HG03575 (cell line): ENCODE data around the gene PKIG.
"Not testable (repeated sequence)": the region's sequence is repeated elsewhere in the genome, so short reads cannot be mapped to it uniquely, and the experiment has no call there.

Experiments
- ATAC-seq: cut with Tn5 transposase; IDR thresholded peaks from one replicate; pipeline ENCODE4 v1.9.1; 2021; ENCODE audit not compliant: unreplicated experiment, insufficient number of reproducible peaks, low FRiP score; ENCODE audit errors: extremely low read depth

PKIG gene

GRCh38 chr20:44566811-44567210 lies 15.6 kb upstream of the PKIG start:
- no peak for ATAC-seq

- no peak for ATAC-seq
Measured at GRCh38 chr20:44570367-44570766, 12.0 kb upstream of the PKIG start.

DNA sequence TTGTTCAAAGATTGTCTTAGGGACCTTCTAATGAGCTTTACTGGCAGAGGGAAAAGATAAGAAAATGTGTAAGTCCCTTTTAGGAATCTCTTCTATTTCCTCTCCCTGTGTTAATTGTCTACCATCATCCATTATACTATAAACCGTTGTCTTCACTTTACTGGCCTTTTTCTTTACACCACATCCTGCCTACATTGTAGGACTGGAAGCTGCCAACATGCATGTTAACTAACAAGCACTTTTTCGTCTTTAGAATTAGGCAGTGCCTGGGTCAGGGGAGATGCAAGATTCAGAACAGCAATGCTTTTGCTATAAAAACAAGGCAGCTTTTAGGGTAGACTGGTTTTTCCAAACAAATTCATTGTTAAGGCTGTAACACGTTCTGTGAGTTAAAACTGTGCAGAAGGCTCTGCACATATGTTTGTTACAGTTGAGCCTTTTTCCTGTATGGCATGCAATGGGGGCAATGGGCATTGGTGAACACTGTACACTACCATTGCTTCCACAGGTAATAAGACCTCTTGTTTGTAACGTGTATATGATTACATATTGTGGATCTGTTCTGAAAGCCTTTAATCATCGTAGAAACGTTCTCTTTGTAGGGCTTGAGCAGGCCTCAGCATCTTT lies 10.9 kb upstream of the PKIG start:
- ATAC-seq: no peak

DNA sequence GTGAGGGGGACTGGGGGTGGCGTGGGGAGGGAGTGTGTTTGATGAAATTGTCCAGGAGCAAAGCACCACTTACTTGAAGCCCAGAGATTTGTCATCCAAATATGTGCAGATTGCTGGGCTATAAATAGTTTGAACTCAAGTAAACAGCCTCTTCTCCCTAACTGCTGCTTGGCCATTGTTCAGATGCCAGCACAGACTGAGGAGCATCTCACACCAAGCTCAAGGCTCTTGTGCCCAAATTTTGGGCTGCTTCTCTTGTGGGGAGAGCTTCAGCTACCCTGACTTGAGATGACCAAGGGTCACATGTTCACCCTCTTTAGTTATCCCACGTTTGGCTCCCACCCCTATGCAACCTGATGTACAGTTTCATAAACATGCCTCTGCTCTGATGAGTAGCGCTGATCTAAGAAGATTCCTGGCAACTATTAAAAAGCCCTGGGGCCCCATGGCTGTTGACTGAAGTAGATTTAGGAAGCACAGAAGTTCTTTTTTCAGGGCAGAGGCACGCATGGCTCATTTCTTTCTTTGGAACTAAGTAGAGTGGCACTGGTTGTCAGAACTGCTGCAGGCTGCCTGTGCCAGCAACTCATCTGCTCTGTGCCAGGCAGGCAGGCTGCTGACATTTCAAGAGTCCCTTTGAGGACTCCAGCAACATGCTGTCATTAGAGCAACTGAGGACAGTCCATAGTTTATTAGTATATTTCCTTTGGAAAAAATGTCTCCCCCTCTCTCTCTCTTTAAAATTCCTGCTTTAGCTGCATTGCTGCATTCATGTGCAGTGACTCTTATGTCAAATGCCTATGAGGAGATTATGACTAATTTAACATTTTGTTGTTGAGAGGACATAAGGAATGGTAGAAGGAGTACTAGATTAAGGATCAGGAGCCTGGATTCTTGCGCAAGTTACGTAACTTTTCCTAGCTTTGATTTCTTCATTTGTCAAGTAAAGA lies 9.6 kb upstream of the PKIG start:
- no peak for ATAC-seq

- no peak for ATAC-seq
Measured at GRCh38 chr20:44573501-44573869, 8.9 kb upstream of the PKIG start.

GRCh38 chr20:44574372-44574771 lies 8.0 kb upstream of the PKIG start:
- no peak for ATAC-seq

GRCh38 chr20:44576297-44576696 lies 6.1 kb upstream of the PKIG start:
- ATAC-seq: no peak

DNA sequence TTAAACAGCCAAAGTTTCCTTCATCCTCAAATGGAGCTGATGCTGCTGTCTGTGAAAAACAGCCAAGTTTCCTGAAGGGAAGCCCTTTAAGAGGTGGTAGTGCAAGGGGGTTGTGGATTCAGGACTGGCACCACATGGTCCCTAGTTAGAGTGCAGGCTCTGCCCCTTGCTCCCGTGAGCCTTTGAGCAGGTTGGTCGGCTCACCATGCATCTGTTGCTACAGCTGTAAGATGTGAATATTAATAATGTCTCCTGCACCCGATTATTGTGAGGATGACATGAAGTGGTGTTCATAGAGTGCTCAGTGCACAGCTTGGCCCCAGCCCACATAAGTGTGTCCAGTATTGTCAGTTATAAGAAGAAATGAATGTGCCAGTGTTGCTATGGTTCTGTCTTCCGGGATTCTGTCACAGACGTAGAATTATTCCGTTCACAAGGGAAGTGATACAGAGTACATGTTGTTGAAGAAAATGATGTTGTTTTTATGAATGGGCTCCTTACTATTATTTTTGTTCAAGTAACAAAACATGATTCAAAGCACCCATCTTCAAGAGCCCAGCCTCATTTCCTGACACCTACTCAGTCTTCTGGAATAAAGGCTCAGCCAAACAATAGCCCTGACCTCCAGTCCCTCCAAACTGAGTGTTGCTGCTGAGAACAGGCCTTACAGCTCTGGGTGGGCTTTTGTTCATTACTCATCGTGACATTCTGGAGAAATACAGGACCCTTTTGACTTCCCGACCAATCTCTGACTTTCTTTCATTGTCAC lies 2.9 kb upstream of the PKIG start:
- no peak for ATAC-seq

DNA sequence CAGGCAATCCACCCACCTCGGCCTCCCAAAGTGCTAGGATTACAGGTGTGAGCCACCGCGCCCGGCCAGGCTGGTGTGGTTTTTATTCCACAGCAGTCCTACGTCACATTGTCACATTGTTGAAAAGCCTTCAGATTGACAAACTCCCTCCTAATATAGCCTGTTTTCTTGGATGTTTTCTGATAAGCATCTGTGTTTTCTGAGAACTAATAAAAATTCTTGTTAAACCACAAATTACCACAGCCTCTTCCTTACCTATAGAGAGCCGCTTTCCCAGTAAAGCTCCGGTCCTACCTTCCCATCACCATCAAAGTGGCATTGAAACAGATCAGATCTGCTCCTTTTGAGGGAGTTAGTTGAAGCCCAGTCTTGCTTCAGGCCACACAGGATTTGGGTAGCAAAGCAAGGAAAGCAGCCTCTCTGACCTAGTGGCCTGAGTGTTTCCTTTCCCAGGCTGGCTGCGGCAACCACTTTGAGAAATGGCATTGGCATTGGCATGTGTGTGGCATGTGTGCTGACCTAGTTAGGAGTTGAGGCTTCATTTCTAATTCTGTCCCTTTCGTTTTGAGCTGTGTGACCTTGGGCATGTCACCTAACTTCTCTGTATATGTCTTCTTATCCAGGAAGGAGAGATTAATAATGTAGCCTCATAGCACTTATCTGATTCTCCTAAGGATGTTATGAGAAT lies 1.7 kb upstream of the PKIG start:
- ATAC-seq: no peak

GRCh38 chr20:44581515-44581914 lies 864 bp upstream of the PKIG start:
- ATAC-seq: no peak

- ATAC-seq: no peak
Measured at GRCh38 chr20:44583157-44583556, 778 bp downstream of the PKIG start.

DNA sequence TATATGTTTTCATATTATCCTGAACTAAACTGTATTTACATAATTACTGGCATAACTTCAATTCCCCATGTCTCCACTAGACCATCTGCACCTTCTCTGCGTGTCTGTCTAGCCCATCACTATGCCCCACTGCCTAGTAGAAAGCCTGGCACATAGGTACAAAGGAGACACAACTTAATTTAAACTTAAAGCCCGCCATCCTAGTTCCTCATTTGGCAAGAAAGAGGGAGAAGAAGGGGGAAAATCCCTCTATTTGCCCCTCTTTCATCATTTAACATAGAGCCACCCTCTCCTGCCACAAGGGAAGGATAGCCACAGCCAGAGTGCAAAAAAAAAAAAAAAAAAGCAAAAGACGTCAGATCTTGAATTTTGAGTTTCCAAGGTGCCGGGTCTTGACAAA lies 1.8 kb downstream of the PKIG start:
- ATAC-seq: no peak

- ATAC-seq: no peak
Measured at GRCh38 chr20:44585057-44585963, 2.9 kb downstream of the PKIG start.

- no peak for ATAC-seq
Measured at GRCh38 chr20:44586289-44586911, 4.0 kb downstream of the PKIG start.

DNA sequence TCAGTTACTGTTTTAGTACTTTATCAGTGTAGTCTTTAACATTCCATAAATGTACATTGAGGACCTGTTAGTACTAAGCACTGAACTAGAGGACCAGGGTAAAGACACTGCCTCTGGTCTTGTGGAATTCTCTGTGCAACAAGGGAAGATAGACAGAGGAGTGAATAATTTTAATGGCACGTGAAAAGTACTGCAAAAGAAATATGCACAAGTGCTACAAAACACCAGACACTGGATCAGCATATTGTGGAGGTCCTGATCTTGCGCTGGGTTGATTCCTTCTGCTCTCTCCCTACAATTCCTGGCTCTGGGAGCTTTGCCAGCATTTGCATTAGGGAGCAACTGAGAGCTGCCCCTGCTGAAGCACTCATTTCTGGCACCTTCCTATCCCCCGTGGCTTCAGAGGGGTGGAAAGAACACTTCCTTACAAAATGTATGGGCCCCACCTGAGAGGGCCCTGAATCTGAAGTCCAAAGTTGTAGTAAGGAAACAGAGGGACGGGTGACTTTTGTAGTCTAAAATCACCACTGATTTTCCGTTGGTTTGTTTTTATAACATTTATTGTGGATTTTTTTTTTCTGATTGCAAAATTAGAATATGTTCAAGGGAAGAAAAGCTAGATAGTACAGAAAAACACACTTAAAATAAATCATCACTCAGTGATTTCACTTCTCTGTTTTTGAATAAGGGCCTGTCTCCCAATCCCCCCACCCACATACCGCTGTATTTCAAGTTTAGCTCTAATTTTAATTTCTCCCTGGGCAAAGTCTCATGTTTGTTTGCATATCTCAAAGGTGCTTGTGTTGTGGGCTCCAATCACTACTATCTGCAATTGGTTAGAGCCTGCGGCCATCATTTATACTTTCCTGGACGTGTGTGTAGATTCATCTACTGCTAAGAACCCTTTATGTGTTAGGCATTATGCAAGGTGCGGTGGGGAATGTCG lies 4.9 kb downstream of the PKIG start:
- no peak for ATAC-seq

- not testable (repeated sequence) for ATAC-seq
Measured at GRCh38 chr20:44588321-44588720, 5.9 kb downstream of the PKIG start.

DNA sequence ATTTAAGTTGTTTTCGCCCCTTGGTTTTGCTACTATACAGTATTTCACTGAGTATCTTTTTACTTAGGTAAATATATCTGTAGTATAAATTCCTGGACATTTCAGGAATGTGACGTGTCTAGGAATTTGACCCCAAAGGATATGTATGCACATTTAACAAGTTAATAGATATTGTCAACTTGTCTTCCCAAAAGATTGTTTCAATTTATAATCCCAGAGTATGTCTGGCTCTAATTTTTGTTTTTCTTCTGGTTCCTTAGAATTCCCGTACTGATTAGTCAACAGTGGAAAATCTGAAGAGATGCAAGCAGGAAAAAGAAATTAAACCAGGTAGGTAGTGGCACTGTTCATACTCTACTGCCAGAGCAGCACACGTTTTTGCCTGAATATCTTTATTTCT lies 7.2 kb downstream of the PKIG start:
- no peak for ATAC-seq
